H1 (cell line): ENCODE results near the gene SMNDC1. TPM values are rescaled to one million over a fixed set of nuclear protein-coding genes. Genes with fewer than 3 reads are reported as not detected.

Experiments used
- CTCF ChIA-PET: fragments of 300-600 bp; sonication (Branson Sonifier 250); formaldehyde crosslinking; loops from one replicate; lab custom pipeline; 2021; ENCODE audit not compliant: partially characterized antibody; lab: Charles Lee
- POLR2A ChIA-PET: fragments of 300-600 bp; sonication (Branson Sonifier 250); formaldehyde crosslinking; loops from one replicate; lab custom pipeline; 2021; ENCODE audit warnings: inconsistent platforms; ENCODE audit not compliant: partially characterized antibody; lab: Charles Lee
- DNase-seq, 2 experiments: peaks; one replicate each; pipeline versions ENCODE4 v3.0.0 to v3.0.0-alpha.2; 2010 to 2022; ENCODE audit warnings: low spot score in 2 of 2, low read depth in 1 of 2, mixed read lengths in 1 of 2
- FAIRE-seq: peaks from 2 replicates; lab custom pipeline; 2011; peaks lifted over from hg19 to GRCh38; lab: Jason Lieb, UNC
- H2AFZ ChIP-seq: 2 replicates; pipeline ENCODE4 v1.8.1; 2012; ENCODE audit warnings: low read length, inconsistent platforms
- H2AK5ac ChIP-seq: 2 replicates; pipeline ENCODE4 v1.6.1; 2013; ENCODE audit warnings: low read depth, low read length
- H2BK120ac ChIP-seq: replicated peaks from 2 replicates; pipeline ENCODE3; 2013; ENCODE audit warnings: low read depth, low read length, inconsistent platforms
- H2BK12ac ChIP-seq: 2 replicates; pipeline ENCODE4 v1.6.1; 2013; ENCODE audit warnings: low read depth, low read length
- H2BK15ac ChIP-seq: 2 replicates; pipeline ENCODE4 v1.6.1; 2013; ENCODE audit warnings: low read length
- H2BK20ac ChIP-seq: 2 replicates; pipeline ENCODE4 v1.6.1; 2013; ENCODE audit warnings: low read length
- H2BK5ac ChIP-seq: 2 replicates; pipeline ENCODE4 v1.6.1; 2013; ENCODE audit warnings: low read depth, low read length
- H3K14ac ChIP-seq: 2 replicates; pipeline ENCODE4 v1.6.1; 2013; ENCODE audit warnings: inconsistent platforms; ENCODE audit not compliant: insufficient read length
- H3K18ac ChIP-seq: 2 replicates; pipeline ENCODE4 v1.6.1; 2013; ENCODE audit warnings: low read length; ENCODE audit errors: extremely low read depth
- H3K23ac ChIP-seq: 2 replicates; pipeline ENCODE4 v1.6.1; 2013; ENCODE audit warnings: inconsistent platforms; ENCODE audit not compliant: insufficient read length
- H3K23me2 ChIP-seq: 2 replicates; pipeline ENCODE4 v1.6.1; 2013; ENCODE audit warnings: low read depth, low read length
- H3K27ac ChIP-seq: 2 replicates; pipeline ENCODE4 v1.6.1; 2011; ENCODE audit warnings: low read depth, low read length, inconsistent platforms
- H3K27me3 ChIP-seq, 4 experiments: replicated peaks in 1 of 4; 1 replicate in 1 of 4; 2 replicates in 3 of 4; pipeline versions ENCODE4 v1.6.1 to v1.8.1; 2011 to 2013; ENCODE audit warnings: low read length in 3 of 4, mild to moderate bottlenecking in 3 of 4, inconsistent platforms in 2 of 4, mixed read lengths in 2 of 4, moderate library complexity in 1 of 4; ENCODE audit not compliant: control insufficient read depth in 3 of 4, insufficient read depth in 3 of 4; ENCODE audit errors: extremely low read depth in 1 of 4
- H3K36me3 ChIP-seq, 4 experiments: 2 replicates each; pipeline versions ENCODE4 v1.6.1 to v1.8.1; 2011 to 2013; ENCODE audit warnings: mild to moderate bottlenecking in 4 of 4, low read length in 3 of 4, moderate library complexity in 2 of 4, control low read depth in 1 of 4, inconsistent platforms in 1 of 4; ENCODE audit not compliant: insufficient read depth in 4 of 4, control insufficient read depth in 2 of 4
- H3K4ac ChIP-seq: replicated peaks from 2 replicates; pipeline ENCODE3; 2013; ENCODE audit warnings: low read length, low read depth, mixed read lengths, inconsistent platforms; ENCODE audit not compliant: insufficient read length
- H3K4me1 ChIP-seq, 4 experiments: replicated peaks in 1 of 4; 1 replicate in 1 of 4; 2 replicates in 3 of 4; pipeline versions ENCODE4 v1.6.1 to v1.8.1; 2011 to 2013; ENCODE audit warnings: low read length in 3 of 4, inconsistent platforms in 2 of 4, mixed read lengths in 1 of 4; ENCODE audit not compliant: insufficient read depth in 4 of 4, control insufficient read depth in 3 of 4
- H3K4me2 ChIP-seq, 2 experiments: 2 replicates each; pipeline versions ENCODE4 v1.6.1 to v1.8.1; 2011 to 2013; ENCODE audit warnings: low read depth in 2 of 2, low read length in 2 of 2, control low read depth in 1 of 2, inconsistent platforms in 1 of 2, mild to moderate bottlenecking in 1 of 2; ENCODE audit not compliant: insufficient read depth in 1 of 2
- H3K4me3 ChIP-seq, 4 experiments: fragments of 200-600, 300-600 bp in 1 of 4; sonication (generic), shearing (Covaris generic), sonication (Bioruptor Twin) in 1 of 4; 2 replicates each; pipeline versions ENCODE4 v1.5.1 to v1.8.1; 2011 to 2016; ENCODE audit warnings: low read length in 4 of 4, low read depth in 3 of 4, control low read depth in 2 of 4, inconsistent platforms in 2 of 4, mild to moderate bottlenecking in 2 of 4, mixed read lengths in 1 of 4, moderate library complexity in 1 of 4; ENCODE audit not compliant: insufficient read depth in 2 of 4; ENCODE audit errors: extremely low read depth in 1 of 4
- H3K56ac ChIP-seq: replicated peaks from 2 replicates; pipeline ENCODE3; 2013; ENCODE audit warnings: low read depth, mild to moderate bottlenecking, mixed read lengths, low read length, inconsistent platforms; ENCODE audit not compliant: insufficient read length
- H3K79me1 ChIP-seq: 2 replicates; pipeline ENCODE4 v1.6.1; 2013; ENCODE audit warnings: low read depth, low read length, control low read depth
- H3K79me2 ChIP-seq, 2 experiments: 2 replicates each; pipeline versions ENCODE4 v1.6.1 to v1.8.1; 2012 to 2013; ENCODE audit warnings: low read length in 2 of 2, mild to moderate bottlenecking in 2 of 2, inconsistent platforms in 1 of 2; ENCODE audit not compliant: insufficient read depth in 2 of 2, control insufficient read depth in 1 of 2
- H3K9ac ChIP-seq, 4 experiments: replicated peaks in 1 of 4; 1 replicate in 1 of 4; 2 replicates in 3 of 4; pipeline versions ENCODE4 v1.6.1 to v1.8.1; 2011 to 2013; ENCODE audit warnings: low read depth in 3 of 4, low read length in 3 of 4, control low read depth in 2 of 4, mild to moderate bottlenecking in 2 of 4, moderate library complexity in 2 of 4, inconsistent platforms in 1 of 4; ENCODE audit errors: extremely low read depth in 1 of 4
- H3K9me3 ChIP-seq, 2 experiments: 2 replicates each; pipeline versions ENCODE4 v1.6.1 to v1.8.1; 2012 to 2013; ENCODE audit warnings: mild to moderate bottlenecking in 2 of 2, moderate library complexity in 2 of 2, control low read depth in 1 of 2, inconsistent platforms in 1 of 2, low read depth in 1 of 2, low read length in 1 of 2, mixed read lengths in 1 of 2; ENCODE audit not compliant: insufficient read depth in 2 of 2
- H4K20me1 ChIP-seq, 2 experiments: replicated peaks in 1 of 2; 2 replicates each; pipeline versions ENCODE3 to v1.8.1; 2011 to 2013; ENCODE audit warnings: inconsistent platforms in 2 of 2, low read length in 2 of 2, mild to moderate bottlenecking in 1 of 2; ENCODE audit not compliant: insufficient read depth in 2 of 2, control insufficient read depth in 1 of 2
- H4K5ac ChIP-seq: 2 replicates; pipeline ENCODE4 v1.6.1; 2013; ENCODE audit warnings: low read length, low read depth, mixed read lengths, inconsistent platforms; ENCODE audit not compliant: insufficient read length
- H4K8ac ChIP-seq: 2 replicates; pipeline ENCODE4 v1.8.0; 2013; ENCODE audit warnings: mild to moderate bottlenecking, moderate library complexity, low read length, inconsistent platforms; ENCODE audit not compliant: insufficient read depth; ENCODE audit errors: extremely low read depth
- H4K91ac ChIP-seq: replicated peaks from 2 replicates; pipeline ENCODE3; 2013; ENCODE audit warnings: low read length, mixed read lengths, inconsistent platforms; ENCODE audit not compliant: insufficient read length
- CBX5 ChIP-seq: fragments of 300-800, 300-1000 bp; sonication (generic); IDR thresholded peaks from 2 replicates; pipeline ENCODE4 v1.7.1; 2016; ENCODE audit warnings: antibody characterized with exemption, low read length, low read depth
- CBX8 ChIP-seq: fragments of 300-800, 300-1000 bp; sonication (generic); IDR thresholded peaks from 2 replicates; pipeline ENCODE4 v1.7.1; 2016; ENCODE audit warnings: low read depth, low read length, borderline replicate concordance
- E2F6 ChIP-seq: IDR thresholded peaks from 2 replicates; pipeline ENCODE4 v1.6.1; 2012; ENCODE audit warnings: inconsistent platforms
- FOSL1 ChIP-seq: IDR thresholded peaks from 2 replicates; pipeline ENCODE4 v1.6.1; 2011; ENCODE audit warnings: mild to moderate bottlenecking, low read depth, low read length, moderate library complexity; ENCODE audit not compliant: insufficient read depth
- polyA plus RNA-seq, 7 experiments: library from polyadenylated mRNA; depleted of rRNA in 3 of 7; stranded (reverse) in 5 of 7; unstranded in 2 of 7; fragments of >200 nt in 5 of 7; fragments of 200-250 nt in 2 of 7; gene quantifications; 1 replicate in 5 of 7; 2 replicates in 1 of 7; 4 replicates in 1 of 7; pipeline versions ENCODE4 v1.2.1 to v1.2.3, GENCODE V29; 2011 to 2013; ENCODE audit warnings: missing spikeins in 2 of 7, mixed read lengths in 2 of 7
- total RNA-seq: library from RNA; stranded (reverse); fragmentation: NEBNext Ultra II Directional; extraction: Animal tissue kit (Norgen Biotek cat#: 25700); gene quantifications from 2 replicates; pipeline ENCODE4 v1.2.1, GENCODE V29; 2021

The SMNDC1 gene
- total and polyA plus RNA-seq, 2 of the 8 experiments (the other 6 are each of a cell fraction or from before 2014, with no cell fraction given): 8.1 to 48.6 TPM

- Histone ChIP-seq H3K79me2 (no peaks in the 10 kb centered on the region), H3K4me3 (no peak overlapping the region), H3K18ac (no peak overlapping the region), H2AK5ac (no peak overlapping the region), H2BK120ac (no peak overlapping the region), H3K23me2 (no peaks in the 10 kb centered on the region; the same call in 1 of the 2 replicates), H3K14ac (no peak overlapping the region), H4K20me1 (no peaks in the 10 kb centered on the region), H3K79me1 (no peaks in the 10 kb centered on the region), H2AFZ (no peak overlapping the region), H4K5ac (no peak overlapping the region), H3K9ac (no peak overlapping the region), H3K36me3 (no peaks in the 10 kb centered on the region), H3K27ac (no peak overlapping the region), H4K8ac (no peak overlapping the region), H3K4me2 (no peak overlapping the region), H3K9me3 (no peaks in the 10 kb centered on the region), H2BK5ac (no peak overlapping the region), H2BK20ac (no peak overlapping the region), H3K4me1 (no peaks in the 10 kb centered on the region), H3K56ac (no peak overlapping the region)
- POLR2A ChIA-PET: no interaction called here
- CTCF ChIA-PET: interaction anchor here (0.9 to 2.3 kb wide), 4 partner anchors 21 to 277 kb away, joined by 3 to 8 read pairs (median 3); no protein-coding TSS in a partner anchor
- no peak for TF ChIP-seq CBX5
- TF ChIP-seq E2F6: no peak
- no peak for TF ChIP-seq FOSL1
- no peak for TF ChIP-seq CBX8
- TF ChIP-seq, all 59 proteins: peak for 0
- Histone ChIP-seq H2BK15ac (no peak overlapping the region), H3K23ac (no peak overlapping the region), H4K91ac (no peak overlapping the region), H3K4ac (no peak overlapping the region), H2BK12ac (no peak overlapping the region), H3K27me3 (peaks cover 0 to 1% (median 0%) of the 10 kb centered on the region in 4 experiments; a peak in 1 of 7 replicates)
- DNase-seq (no peak), FAIRE-seq (no peak)
Measured at GRCh38 chr10:110254467-110254866, 50.3 kb downstream of the SMNDC1 start.
